GM12892 (cell line): ENCODE results near the gene ARMH1.

Source experiments
- POLR2A ChIP-seq: IDR thresholded peaks from 2 replicates; pipeline ENCODE4 v1.6.1; 2011; ENCODE audit warnings: low read depth, low read length, control low read depth
- POLR2AphosphoS5 ChIP-seq: IDR thresholded peaks from 2 replicates; pipeline ENCODE4 v1.6.1; 2011; ENCODE audit warnings: low read depth, low read length, control low read depth
- TAF1 ChIP-seq: IDR thresholded peaks from 2 replicates; pipeline ENCODE4 v1.6.1; 2011; ENCODE audit warnings: low read depth, mild to moderate bottlenecking, control low read depth, low read length, borderline replicate concordance

DNA sequence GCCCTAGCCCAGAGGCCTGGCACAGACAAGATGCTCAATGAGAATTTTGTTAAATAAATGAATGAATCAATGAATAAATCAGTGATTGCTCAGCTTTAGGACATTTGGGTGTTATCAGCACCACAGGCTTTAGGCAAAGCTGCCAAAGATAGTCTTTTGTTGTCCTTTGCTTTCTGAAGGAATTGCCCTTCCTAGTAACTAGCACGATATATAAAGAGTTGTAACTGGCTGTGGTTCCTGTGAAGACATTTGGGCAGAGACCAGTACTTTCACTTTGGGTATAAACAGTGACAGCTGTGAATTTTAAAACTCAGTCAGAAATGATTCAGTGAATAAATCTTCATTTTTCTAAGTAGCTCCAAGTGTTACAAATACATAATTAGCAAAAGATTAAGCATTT, 43.1 kb downstream of the ARMH1 start:
- TF ChIP-seq POLR2A: no peak
- no peak for TF ChIP-seq TAF1
- TF ChIP-seq POLR2AphosphoS5: no peak
